Mesothelial cell of epicardium (in vitro differentiated cells): Measurements from ENCODE around the gene RGS11. TPM values are rescaled to one million over a fixed set of nuclear protein-coding genes. Genes with fewer than 3 reads are reported as not detected.

ENCODE experiments used
- DNase-seq, 2 experiments: peaks; one replicate each; pipeline ENCODE4 v3.0.0; 2021; ENCODE audit warnings: low spot score in 2 of 2; ENCODE audit not compliant: unreplicated experiment in 2 of 2
- H3K27ac Mint-ChIP-seq: 2 replicates; pipeline ENCODE4 v1.8.0; 2021; ENCODE audit warnings: mixed read lengths
- H3K27me3 Mint-ChIP-seq: 2 replicates; pipeline ENCODE4 v1.8.0; 2021; ENCODE audit warnings: low read depth, mixed read lengths
- H3K36me3 Mint-ChIP-seq: 2 replicates; pipeline ENCODE4 v1.8.0; 2021; ENCODE audit warnings: mixed read lengths
- H3K4me1 Mint-ChIP-seq: 2 replicates; pipeline ENCODE4 v1.8.0; 2021; ENCODE audit warnings: mixed read lengths
- H3K4me3 Mint-ChIP-seq: 2 replicates; pipeline ENCODE4 v1.8.0; 2021; ENCODE audit warnings: mild to moderate bottlenecking, moderate library complexity, mixed read lengths
- H3K9me3 Mint-ChIP-seq: 2 replicates; pipeline ENCODE4 v1.8.0; 2021; ENCODE audit warnings: mixed read lengths
- CTCF ChIP-seq: fragments of 200-600 bp; sonication (generic); IDR thresholded peaks from one replicate; pipeline ENCODE4 v1.5.0; 2021; ENCODE audit warnings: antibody characterized with exemption; ENCODE audit not compliant: unreplicated experiment
- total RNA-seq: library from RNA; stranded (reverse); gene quantifications from 3 replicates; pipeline ENCODE4 v1.2.1, GENCODE V29; 2021

RGS11 gene
- total RNA-seq, 1 donor from 2014 or later = 3.5 TPM

- Mint-ChIP-seq H3K36me3 (peaks cover 5% of the 10 kb centered on the region), H3K27me3 (no peaks in the 10 kb centered on the region), H3K27ac (no peak overlapping the region), H3K9me3 (no peaks in the 10 kb centered on the region), H3K4me1 (no peaks in the 10 kb centered on the region), H3K4me3 (no peak overlapping the region)
- no peak for DNase-seq
- no peak for TF ChIP-seq CTCF
Measured at GRCh38 chr16:296806-297510, 21.2 kb upstream of the RGS11 start.

GRCh38 chr16:296276-296675 lies 20.5 kb upstream of the RGS11 start:
- Mint-ChIP-seq H3K9me3 (no peaks in the 10 kb centered on the region), H3K4me1 (no peaks in the 10 kb centered on the region)

GRCh38 chr16:293043-293775 lies 17.5 kb upstream of the RGS11 start:
- no peak overlapping the region for H3K27ac Mint-ChIP-seq
- TF ChIP-seq CTCF = no peak
- no peak overlapping the region for H3K4me3 Mint-ChIP-seq
- DNase-seq = no peak
- no peaks in the 10 kb centered on the region for H3K9me3 Mint-ChIP-seq
- no peaks in the 10 kb centered on the region for H3K4me1 Mint-ChIP-seq
- H3K27me3 Mint-ChIP-seq = no peaks in the 10 kb centered on the region
- peaks cover 9% of the 10 kb centered on the region for H3K36me3 Mint-ChIP-seq

More at GRCh38 chr16:296276-296675, 20.5 kb upstream of the RGS11 start:
- DNase-seq = no peak
- H3K4me3 Mint-ChIP-seq = no peak overlapping the region
- no peak for TF ChIP-seq CTCF
- no peak overlapping the region for H3K27ac Mint-ChIP-seq
- peaks cover 7% of the 10 kb centered on the region for H3K36me3 Mint-ChIP-seq
- no peaks in the 10 kb centered on the region for H3K27me3 Mint-ChIP-seq

- no peak overlapping the region for H3K27ac Mint-ChIP-seq
- no peak for DNase-seq
- no peak overlapping the region for H3K4me3 Mint-ChIP-seq
- H3K4me1 Mint-ChIP-seq = no peaks in the 10 kb centered on the region
- TF ChIP-seq CTCF = no peak
- no peaks in the 10 kb centered on the region for H3K27me3 Mint-ChIP-seq
- H3K9me3 Mint-ChIP-seq = no peaks in the 10 kb centered on the region
- H3K36me3 Mint-ChIP-seq = peaks cover 16% of the 10 kb centered on the region
Measured at GRCh38 chr16:291539-291938, 15.8 kb upstream of the RGS11 start.

- H3K27ac Mint-ChIP-seq = no peak overlapping the region
- H3K27me3 Mint-ChIP-seq = no peaks in the 10 kb centered on the region
- no peaks in the 10 kb centered on the region for H3K9me3 Mint-ChIP-seq
- no peak for DNase-seq
- H3K36me3 Mint-ChIP-seq = peaks cover 19% of the 10 kb centered on the region
- H3K4me1 Mint-ChIP-seq = no peaks in the 10 kb centered on the region
- no peak for TF ChIP-seq CTCF
- no peak overlapping the region for H3K4me3 Mint-ChIP-seq
Measured at GRCh38 chr16:290681-291405, 15.1 kb upstream of the RGS11 start.
